Keratinocyte (primary cell): ENCODE results near the gene SEL1L3. TPM values are rescaled to one million over a fixed set of nuclear protein-coding genes. Genes with fewer than 3 reads are reported as not detected.

Source experiments
- DNase-seq: peaks from one replicate; pipeline ENCODE4 v3.0.0-alpha.2; 2011; ENCODE audit warnings: low read depth, missing footprints, low spot score
- FAIRE-seq: peaks from 2 replicates; lab custom pipeline; 2011; peaks lifted over from hg19 to GRCh38; lab: Jason Lieb, UNC
- H2AFZ ChIP-seq: 2 replicates; pipeline ENCODE4 v1.6.0; 2012; ENCODE audit warnings: low read length, control low read depth, inconsistent platforms; ENCODE audit not compliant: control insufficient read depth
- H3K27ac ChIP-seq: 2 replicates; pipeline ENCODE4 v1.5.1; 2011; ENCODE audit warnings: low read length; ENCODE audit not compliant: control insufficient read depth, insufficient read depth
- H3K27me3 ChIP-seq: 3 replicates; pipeline ENCODE4 v1.6.0; 2011; ENCODE audit warnings: low read length; ENCODE audit not compliant: control insufficient read depth, insufficient read depth; ENCODE audit errors: extremely low read depth
- H3K36me3 ChIP-seq, 2 experiments: 2 replicates in 1 of 2; 3 replicates in 1 of 2; pipeline ENCODE4 v1.5.1; 2011; ENCODE audit warnings: low read length in 2 of 2, mild to moderate bottlenecking in 1 of 2; ENCODE audit not compliant: control insufficient read depth in 2 of 2, insufficient read depth in 2 of 2; ENCODE audit errors: extremely low read depth in 1 of 2
- H3K4me1 ChIP-seq: 3 replicates; pipeline ENCODE4 v1.5.1; 2011; ENCODE audit warnings: low read length; ENCODE audit not compliant: control insufficient read depth, insufficient read depth; ENCODE audit errors: extremely low read depth
- H3K4me2 ChIP-seq: 3 replicates; pipeline ENCODE4 v1.6.0; 2011; ENCODE audit warnings: low read depth, low read length; ENCODE audit not compliant: control insufficient read depth, insufficient read depth; ENCODE audit errors: extremely low read depth
- H3K4me3 ChIP-seq, 3 experiments: fragments of 200-600 bp in 1 of 3; sonication (generic) in 1 of 3; 2 replicates in 2 of 3; 3 replicates in 1 of 3; pipeline ENCODE4 v1.5.1; 2011 to 2016; ENCODE audit warnings: low read length in 3 of 3, mild to moderate bottlenecking in 3 of 3, control low read depth in 2 of 3, inconsistent platforms in 1 of 3, low read depth in 1 of 3, mixed read lengths in 1 of 3, mixed run types in 1 of 3, moderate library complexity in 1 of 3; ENCODE audit not compliant: control insufficient read depth in 2 of 3, insufficient read depth in 2 of 3; ENCODE audit errors: extremely low read depth in 1 of 3
- H3K79me2 ChIP-seq: 2 replicates; pipeline ENCODE4 v1.6.0; 2012; ENCODE audit warnings: low read length; ENCODE audit not compliant: control insufficient read depth, insufficient read depth
- H3K9ac ChIP-seq: 3 replicates; pipeline ENCODE4 v1.6.0; 2011; ENCODE audit warnings: low read length; ENCODE audit not compliant: control insufficient read depth, insufficient read depth; ENCODE audit errors: extremely low read depth
- H3K9me1 ChIP-seq: 3 replicates; pipeline ENCODE4 v1.6.0; 2011; ENCODE audit warnings: low read length; ENCODE audit not compliant: control insufficient read depth, insufficient read depth; ENCODE audit errors: extremely low read depth
- H3K9me3 ChIP-seq: 2 replicates; pipeline ENCODE4 v1.5.1; 2012; ENCODE audit warnings: low read depth, low read length; ENCODE audit not compliant: control insufficient read depth
- H4K20me1 ChIP-seq: 3 replicates; pipeline ENCODE4 v1.6.0; 2011; ENCODE audit warnings: low read length; ENCODE audit not compliant: control insufficient read depth, insufficient read depth; ENCODE audit errors: extremely low read depth
- EZH2 ChIP-seq: IDR thresholded peaks from one replicate; pipeline ENCODE4 v1.6.1; 2012; ENCODE audit warnings: inconsistent platforms, mild to moderate bottlenecking, low read length, moderate library complexity
- dilution Hi-C: fragments of 300-500 bp; cut with MboI; formaldehyde crosslinking; loops from one replicate; pipeline ENCODE4 v1.7.0; 2020; ENCODE audit warnings: low sequenced_read_pairs; ENCODE audit not compliant: extremely low pct_ligation_motif_present
- polyA plus RNA-seq, 5 experiments: library from polyadenylated mRNA; depleted of rRNA in 3 of 5; stranded (reverse) in 3 of 5; stranded (forward) in 1 of 5; unstranded in 1 of 5; fragments of >200 nt; gene quantifications; 1 replicate in 1 of 5; 2 replicates in 3 of 5; 3 replicates in 1 of 5; pipeline versions ENCODE4 v1.2.1 to v1.2.3, GENCODE V29; 2011 to 2012; ENCODE audit warnings: missing spikeins in 2 of 5, low read depth in 1 of 5, low replicate concordance in 1 of 5
- TF ChIP-seq, protein P1 (sequence below), 3 experiments: IDR thresholded peaks in 1 of 3; conservative IDR thresholded peaks in 1 of 3; optimal IDR thresholded peaks in 1 of 3; 2 replicates in 2 of 3; 3 replicates in 1 of 3; pipeline versions ENCODE3 to v1.5.1; 2011; ENCODE audit warnings: low read length in 3 of 3, mild to moderate bottlenecking in 3 of 3, moderate library complexity in 2 of 3, control low read depth in 1 of 3, inconsistent platforms in 1 of 3; ENCODE audit not compliant: insufficient read depth in 2 of 3; ENCODE audit errors: extremely low read depth in 1 of 3

SEL1L3 gene
- polyA plus RNA-seq, 1 donor (not counting 4 experiments of a cell fraction or from before 2014, with no cell fraction given), result 67.9 TPM

DNA sequence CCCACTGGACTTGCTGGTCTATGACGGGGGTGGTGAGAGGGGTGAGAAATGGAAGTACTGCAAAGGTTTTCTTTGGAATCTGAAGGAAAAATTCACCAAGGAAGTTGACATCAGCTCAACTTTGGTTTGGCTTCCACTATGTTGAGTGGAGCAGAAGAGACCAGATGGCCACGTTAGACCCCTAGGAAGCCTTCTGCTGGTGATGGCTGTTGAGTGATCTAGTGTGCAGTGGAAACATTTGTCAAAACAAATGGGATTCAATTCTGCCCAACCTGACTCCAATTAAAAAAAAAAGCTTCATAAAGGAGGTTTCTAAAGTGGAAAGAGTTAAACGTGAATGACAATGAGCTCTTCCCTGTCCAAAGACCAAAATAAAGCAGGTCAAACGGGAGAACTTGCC is 25.7 kb downstream of the SEL1L3 start:
- Histone ChIP-seq H3K27ac (no peak overlapping the region), H3K9me1 (no peaks in the 10 kb centered on the region), H3K4me1 (no peaks in the 10 kb centered on the region), H3K36me3 (peaks cover 0 to 4% of the 10 kb centered on the region in 2 experiments), H3K9me3 (no peaks in the 10 kb centered on the region), H2AFZ (no peak overlapping the region), H3K27me3 (no peaks in the 10 kb centered on the region), H3K4me3 (no peak overlapping the region), H3K79me2 (peaks cover 3% of the 10 kb centered on the region), H3K9ac (no peak overlapping the region), H3K4me2 (no peak overlapping the region), H4K20me1 (no peaks in the 10 kb centered on the region)
- DNase-seq (no peak), FAIRE-seq (no peak)
- dilution Hi-C loops, result no loop called here
- no peak for TF ChIP-seq EZH2
- TF ChIP-seq, protein P1, sequence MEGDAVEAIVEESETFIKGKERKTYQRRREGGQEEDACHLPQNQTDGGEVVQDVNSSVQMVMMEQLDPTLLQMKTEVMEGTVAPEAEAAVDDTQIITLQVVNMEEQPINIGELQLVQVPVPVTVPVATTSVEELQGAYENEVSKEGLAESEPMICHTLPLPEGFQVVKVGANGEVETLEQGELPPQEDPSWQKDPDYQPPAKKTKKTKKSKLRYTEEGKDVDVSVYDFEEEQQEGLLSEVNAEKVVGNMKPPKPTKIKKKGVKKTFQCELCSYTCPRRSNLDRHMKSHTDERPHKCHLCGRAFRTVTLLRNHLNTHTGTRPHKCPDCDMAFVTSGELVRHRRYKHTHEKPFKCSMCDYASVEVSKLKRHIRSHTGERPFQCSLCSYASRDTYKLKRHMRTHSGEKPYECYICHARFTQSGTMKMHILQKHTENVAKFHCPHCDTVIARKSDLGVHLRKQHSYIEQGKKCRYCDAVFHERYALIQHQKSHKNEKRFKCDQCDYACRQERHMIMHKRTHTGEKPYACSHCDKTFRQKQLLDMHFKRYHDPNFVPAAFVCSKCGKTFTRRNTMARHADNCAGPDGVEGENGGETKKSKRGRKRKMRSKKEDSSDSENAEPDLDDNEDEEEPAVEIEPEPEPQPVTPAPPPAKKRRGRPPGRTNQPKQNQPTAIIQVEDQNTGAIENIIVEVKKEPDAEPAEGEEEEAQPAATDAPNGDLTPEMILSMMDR (optimal IDR thresholded peaks at IDR 0.05 in 1 of 3, IDR thresholded peaks at IDR 0.05 in 1 of 3, conservative IDR thresholded peaks at IDR 0.05 in 1 of 3; ENCODE audit: extremely low read depth in 1 of 3, insufficient read depth in 2 of 3, low read length in 3 of 3), result no peak

DNA sequence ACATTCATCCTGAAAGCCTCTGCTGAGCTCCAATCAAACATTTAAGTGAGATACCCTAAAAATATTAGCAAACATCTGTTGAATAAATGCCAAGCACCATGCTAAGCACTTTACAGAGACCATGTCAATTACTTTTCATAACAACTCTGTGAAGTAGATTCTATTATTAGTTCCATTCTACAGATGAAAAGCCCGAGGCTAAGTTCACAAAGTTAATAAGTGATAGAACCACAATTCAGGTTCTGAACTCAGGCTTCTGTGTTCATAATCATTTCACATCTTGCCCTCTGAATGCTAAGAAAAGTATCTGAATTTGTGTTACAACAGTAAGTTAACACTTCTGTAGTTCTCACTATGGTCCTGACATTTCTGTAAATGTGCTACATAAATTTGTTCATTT is 27.4 kb downstream of the SEL1L3 start:
- H3K27ac ChIP-seq, result no peak overlapping the region
- no peak overlapping the region for H3K4me2 ChIP-seq
- FAIRE-seq (no peak), DNase-seq (no peak)
- no peaks in the 10 kb centered on the region for H3K27me3 ChIP-seq
- TF ChIP-seq EZH2, result no peak
- TF ChIP-seq, protein P1 (optimal IDR thresholded peaks at IDR 0.05 in 1 of 3, IDR thresholded peaks at IDR 0.05 in 1 of 3, conservative IDR thresholded peaks at IDR 0.05 in 1 of 3; ENCODE audit: extremely low read depth in 1 of 3, insufficient read depth in 2 of 3, low read length in 3 of 3), result no peak
- dilution Hi-C loops, result no loop called here
- H3K9ac ChIP-seq, result no peak overlapping the region
- H4K20me1 ChIP-seq, result no peaks in the 10 kb centered on the region
- H3K79me2 ChIP-seq, result peaks cover 3% of the 10 kb centered on the region
- no peak overlapping the region for H3K4me3 ChIP-seq
- no peaks in the 10 kb centered on the region for H3K4me1 ChIP-seq
- no peaks in the 10 kb centered on the region for H3K9me3 ChIP-seq
- peaks cover 0 to 5% of the 10 kb centered on the region in 2 experiments for H3K36me3 ChIP-seq
- H3K9me1 ChIP-seq, result no peaks in the 10 kb centered on the region
- no peak overlapping the region for H2AFZ ChIP-seq
